Hippocampal formation (tissue), 2 donors: ENCODE data around the gene TMUB1.
"Not testable (repeated sequence)": the region's sequence is repeated elsewhere in the genome, so short reads cannot be mapped to it uniquely, and the experiment has no call there.

Experiments
- DNase-seq, 2 donors: peaks; one replicate each; lab custom pipeline; 2025; lab: John Stamatoyannopoulos, UW

TMUB1 gene

GRCh38 chr7:151053096-151053495 lies 30.2 kb downstream of the TMUB1 start:
- no peak for DNase-seq

- DNase-seq, result no peak
Observed at GRCh38 chr7:151051108-151051507, 32.2 kb downstream of the TMUB1 start.

- no peak for DNase-seq
Observed at GRCh38 chr7:151048911-151049463, 34.3 kb downstream of the TMUB1 start.

GRCh38 chr7:151047976-151048815 lies 35.1 kb downstream of the TMUB1 start, which contains the start of gene ASIC3:
Gene ASIC3, plus strand, starts transcription at chr7:151048531. Its CDS starts 355 bp downstream, at chr7:151048886.
- DNase-seq, result no peak

- no peak for DNase-seq
Observed at GRCh38 chr7:151046603-151047573, 36.4 kb downstream of the TMUB1 start.

- no peak for DNase-seq
Observed at GRCh38 chr7:151045967-151046366, 37.3 kb downstream of the TMUB1 start.

GRCh38 chr7:151045262-151045661 lies 38.0 kb downstream of the TMUB1 start:
- DNase-seq, result no peak

- DNase-seq, result no peak
Observed at GRCh38 chr7:151043959-151044358, 39.3 kb downstream of the TMUB1 start.

- not testable (repeated sequence) for DNase-seq
Observed at GRCh38 chr7:151043449-151043848, 39.8 kb downstream of the TMUB1 start.

GRCh38 chr7:151040616-151041375 lies 42.5 kb downstream of the TMUB1 start:
- DNase-seq, result no peak

GRCh38 chr7:151039850-151040548 lies 43.3 kb downstream of the TMUB1 start:
- DNase-seq, result no peak

GRCh38 chr7:151038951-151039849 lies 44.1 kb downstream of the TMUB1 start:
- DNase-seq, result no peak

- DNase-seq, result no peak
Observed at GRCh38 chr7:151035902-151036301, 47.4 kb downstream of the TMUB1 start.

GRCh38 chr7:151035026-151035717 lies 48.1 kb downstream of the TMUB1 start:
- DNase-seq, result no peak

GRCh38 chr7:151034312-151035025 lies 48.8 kb downstream of the TMUB1 start:
- DNase-seq, result no peak

GRCh38 chr7:151033864-151034249 lies 49.4 kb downstream of the TMUB1 start:
- no peak for DNase-seq

GRCh38 chr7:151032936-151033863 lies 50.1 kb downstream of the TMUB1 start:
- DNase-seq, result no peak
